GM12875 (cell line): ENCODE results near the gene RAX2.

ENCODE experiments used
- H3K4me3 ChIP-seq: one replicate; pipeline ENCODE4 v1.5.1; 2011; ENCODE audit warnings: low read depth, low read length, control low read depth
- TF ChIP-seq, protein P1 (sequence below): IDR thresholded peaks from 2 replicates; pipeline ENCODE4 v1.5.1; 2011; ENCODE audit warnings: low read depth, mild to moderate bottlenecking, control low read depth, inconsistent platforms, low read length, moderate library complexity, borderline replicate concordance; ENCODE audit not compliant: insufficient read depth

RAX2 gene

DNA sequence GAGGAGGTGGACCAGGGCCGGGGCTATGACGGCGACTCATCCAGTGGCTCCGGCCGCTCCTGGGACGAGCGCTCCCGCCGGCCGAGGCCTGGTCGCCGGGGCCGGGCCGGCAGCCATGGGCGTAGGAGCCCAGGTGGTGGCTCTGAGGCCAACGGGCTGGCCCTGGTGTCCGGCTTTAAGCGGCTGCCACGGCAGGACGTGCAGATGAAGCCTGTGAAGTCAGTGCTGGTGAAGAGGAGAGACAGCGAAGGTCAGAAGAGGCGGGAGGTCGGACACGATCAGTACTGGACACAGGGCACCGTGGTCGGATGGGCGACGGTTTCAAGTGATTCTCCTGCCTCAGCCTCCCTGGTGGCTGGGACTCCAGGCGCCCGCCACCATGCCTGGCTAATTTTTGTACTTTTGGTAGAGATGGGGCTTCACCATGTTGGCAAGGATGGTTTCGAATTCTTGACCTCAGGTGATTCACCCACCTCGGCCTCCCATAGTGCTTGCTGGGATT is 41.5 kb downstream of the RAX2 start:
- TF ChIP-seq, protein P1, sequence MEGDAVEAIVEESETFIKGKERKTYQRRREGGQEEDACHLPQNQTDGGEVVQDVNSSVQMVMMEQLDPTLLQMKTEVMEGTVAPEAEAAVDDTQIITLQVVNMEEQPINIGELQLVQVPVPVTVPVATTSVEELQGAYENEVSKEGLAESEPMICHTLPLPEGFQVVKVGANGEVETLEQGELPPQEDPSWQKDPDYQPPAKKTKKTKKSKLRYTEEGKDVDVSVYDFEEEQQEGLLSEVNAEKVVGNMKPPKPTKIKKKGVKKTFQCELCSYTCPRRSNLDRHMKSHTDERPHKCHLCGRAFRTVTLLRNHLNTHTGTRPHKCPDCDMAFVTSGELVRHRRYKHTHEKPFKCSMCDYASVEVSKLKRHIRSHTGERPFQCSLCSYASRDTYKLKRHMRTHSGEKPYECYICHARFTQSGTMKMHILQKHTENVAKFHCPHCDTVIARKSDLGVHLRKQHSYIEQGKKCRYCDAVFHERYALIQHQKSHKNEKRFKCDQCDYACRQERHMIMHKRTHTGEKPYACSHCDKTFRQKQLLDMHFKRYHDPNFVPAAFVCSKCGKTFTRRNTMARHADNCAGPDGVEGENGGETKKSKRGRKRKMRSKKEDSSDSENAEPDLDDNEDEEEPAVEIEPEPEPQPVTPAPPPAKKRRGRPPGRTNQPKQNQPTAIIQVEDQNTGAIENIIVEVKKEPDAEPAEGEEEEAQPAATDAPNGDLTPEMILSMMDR: no peak
- H3K4me3 ChIP-seq: no peak overlapping the region

DNA sequence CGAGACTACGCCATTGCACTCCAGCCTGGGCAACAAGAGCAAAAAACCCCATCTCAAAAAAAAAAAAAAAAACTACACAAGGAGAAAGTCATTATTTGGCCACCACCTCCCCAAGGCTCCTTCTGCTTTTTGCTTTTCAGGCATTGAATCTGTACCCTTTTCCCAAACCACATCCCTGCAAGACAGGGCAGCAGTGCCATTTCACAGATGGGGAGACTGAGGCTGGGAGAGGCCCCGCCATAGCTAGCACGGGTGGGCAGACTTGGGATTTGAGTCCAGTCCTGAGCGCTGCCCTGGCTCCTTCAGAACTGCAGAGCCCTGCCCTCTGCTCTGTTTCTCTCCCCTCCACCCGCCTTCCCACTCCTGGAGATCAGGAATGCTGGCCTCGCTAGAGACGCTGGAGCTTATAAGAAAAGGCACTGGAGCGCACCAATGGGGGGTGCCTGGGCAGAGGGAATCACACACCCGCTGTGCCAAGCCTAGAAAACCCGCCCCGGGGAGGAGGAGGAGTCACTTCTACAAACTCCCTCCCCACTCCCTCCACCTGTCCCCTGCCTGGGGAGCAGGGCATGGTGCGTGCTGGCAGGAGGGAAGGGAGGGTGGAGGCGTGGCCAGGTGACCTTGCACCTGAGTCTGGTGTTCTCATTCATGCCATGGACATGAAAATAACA is 46.3 kb downstream of the RAX2 start:
- no peak overlapping the region for H3K4me3 ChIP-seq

DNA sequence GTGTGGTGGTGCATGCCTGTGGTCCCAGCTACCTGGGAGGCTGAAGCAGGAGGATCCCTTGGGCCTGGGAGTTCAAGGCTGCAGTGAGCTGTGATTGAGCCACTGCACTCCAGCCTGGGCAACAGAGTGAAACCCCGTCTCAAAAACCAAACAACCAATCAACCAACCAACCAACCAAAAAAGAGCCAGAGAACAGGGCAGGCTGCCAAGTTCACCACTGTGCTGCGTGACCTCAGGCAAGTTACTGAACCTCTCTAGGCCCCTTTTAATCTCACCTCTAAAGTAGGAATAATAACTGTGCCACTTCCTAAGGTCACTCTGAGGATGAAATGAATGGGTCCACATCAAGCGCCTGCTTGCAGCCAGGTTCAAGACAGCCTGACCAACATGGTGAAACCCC is 46.9 kb downstream of the RAX2 start:
- TF ChIP-seq, protein P1: no peak
- no peak overlapping the region for H3K4me3 ChIP-seq

More for the DNA sequence above, 46.3 kb downstream of the RAX2 start:
- TF ChIP-seq, protein P1: no peak

DNA sequence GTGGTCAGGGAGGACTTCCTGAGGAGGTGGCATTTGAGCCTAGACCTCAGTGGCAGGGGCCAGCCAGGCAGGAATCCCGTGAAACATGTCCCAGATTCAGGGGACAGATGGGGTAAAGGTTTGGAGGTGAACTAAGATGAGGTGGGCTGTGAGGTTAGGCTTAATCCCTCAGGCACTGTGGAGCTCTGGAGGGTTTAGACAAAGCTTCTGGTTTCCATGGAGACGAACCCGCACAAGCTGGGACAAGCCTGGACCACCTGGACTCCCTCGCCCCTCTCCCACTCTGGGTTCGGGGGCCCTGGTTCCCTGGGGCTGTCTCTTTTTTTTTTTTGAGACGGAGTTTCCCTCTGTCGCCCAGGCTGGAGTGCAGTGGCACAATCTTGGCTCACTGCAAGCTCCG is 48.1 kb downstream of the RAX2 start:
- no peak overlapping the region for H3K4me3 ChIP-seq
- TF ChIP-seq, protein P1: no peak

DNA sequence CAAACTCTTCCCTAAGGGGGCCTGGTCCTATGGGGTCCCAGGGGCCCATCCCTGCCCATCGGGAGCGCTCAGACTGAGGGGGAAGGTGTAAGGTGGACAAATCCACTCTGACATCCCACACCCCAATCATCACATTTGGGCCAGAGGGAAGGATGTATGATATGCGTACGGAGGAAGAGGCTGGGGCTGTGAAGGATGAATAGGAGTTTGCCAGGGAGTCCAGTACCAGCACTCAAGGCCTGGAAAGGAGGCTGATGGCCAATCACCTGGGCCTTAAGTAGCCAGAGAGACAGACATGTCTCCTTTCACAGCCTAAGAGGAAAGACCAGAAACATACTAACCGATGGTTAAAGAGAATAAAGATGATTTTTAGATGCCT is 48.9 kb downstream of the RAX2 start:
- H3K4me3 ChIP-seq: no peak overlapping the region
- TF ChIP-seq, protein P1: no peak

DNA sequence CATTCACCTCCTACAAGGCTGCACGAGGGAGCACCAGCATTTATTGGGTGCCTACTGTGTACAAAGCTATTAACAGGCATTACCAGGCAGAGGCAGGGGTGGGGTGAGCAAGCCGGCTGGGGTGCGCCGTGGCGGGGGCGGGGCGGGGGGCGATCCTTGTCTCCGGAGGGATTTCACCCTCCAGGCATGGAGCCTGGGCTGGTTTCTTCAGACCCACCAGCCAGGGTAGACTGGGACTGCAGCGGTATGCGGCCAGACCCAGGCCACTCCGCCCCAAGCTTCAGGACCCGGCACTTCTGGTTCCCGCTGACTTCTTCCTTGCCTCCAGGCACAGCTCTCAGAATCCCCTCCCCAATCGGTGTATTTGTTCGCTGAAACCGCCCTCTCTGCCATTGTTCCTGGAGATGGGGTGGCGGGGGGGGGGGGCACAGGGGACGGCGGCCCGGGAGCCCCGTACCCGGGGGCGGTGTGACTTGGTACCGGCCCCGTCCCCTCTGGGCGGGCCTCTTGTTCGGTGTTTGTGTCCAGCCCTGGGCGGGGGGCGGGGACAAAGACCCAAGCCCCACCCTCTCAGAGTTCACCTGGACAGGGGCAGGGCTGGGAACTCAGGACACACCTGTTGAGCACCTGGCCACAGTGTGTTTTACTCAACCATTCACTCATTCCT is 49.5 kb downstream of the RAX2 start:
- TF ChIP-seq, protein P1: no peak
- H3K4me3 ChIP-seq: no peak overlapping the region
